HCT116 (cell line): ENCODE data around the gene WWTR1. TPM values are rescaled to one million over a fixed set of nuclear protein-coding genes. Genes with fewer than 3 reads are reported as not detected.

Experiments used
- ATAC-seq: fragments of 200-7000 bp; cut with Tn5 transposase; 2 replicates; pipeline ENCODE4 v1.9.1; 2020; ENCODE audit warnings: mild to moderate bottlenecking, moderate library complexity
- BruUV-seq: library from RNA; stranded (reverse); fragments of 400-500 nt; replicated peaks from 2 replicates; lab custom pipeline; 2021; lab: Mats Ljungman, UMichigan
- CTCF ChIA-PET: fragments of 300-600 bp; sonication (Branson Sonifier 250); formaldehyde crosslinking; loops from one replicate; lab custom pipeline; 2021; ENCODE audit warnings: antibody characterized with exemption; lab: Charles Lee
- POLR2A ChIA-PET: fragments of 300-600, 350-600 bp; sonication (Branson Sonifier 250); formaldehyde crosslinking; loops from one replicate; lab custom pipeline; 2021; ENCODE audit warnings: antibody characterized with exemption; lab: Charles Lee
- RAD21 ChIA-PET, 2 experiments: fragments of 300-600 bp; sonication (Branson Sonifier 250); formaldehyde crosslinking; loops; one replicate each; lab custom pipeline; 2023; ENCODE audit warnings: low total read pairs in 2 of 2; ENCODE audit not compliant: uncharacterized antibody in 2 of 2, unreplicated experiment in 2 of 2, low non-redundant PET in 1 of 2; lab: Charles Lee
- DNase-seq: peaks from one replicate; pipeline ENCODE4 v3.0.0-alpha.2; 2010; ENCODE audit warnings: low read depth, low spot score
- H2AFZ ChIP-seq: fragments of 200-600 bp; shearing (Covaris generic), sonication (generic); 2 replicates; pipeline ENCODE4 v1.6.1; 2017; ENCODE audit warnings: low read depth, mixed run types, mixed read lengths, antibody characterized with exemption, low read length; ENCODE audit not compliant: poor library complexity, severe bottlenecking
- H3K27ac ChIP-seq: 2 replicates; pipeline ENCODE4 v1.5.1; 2012; ENCODE audit warnings: low read depth, low read length
- H3K27me3 ChIP-seq: fragments of 200-600 bp; sonication (generic); 2 replicates; pipeline ENCODE4 v1.6.1; 2016; ENCODE audit warnings: mixed run types, low read length, mixed read lengths; ENCODE audit not compliant: insufficient read depth
- H3K36me3 ChIP-seq, 2 experiments: fragments of 200-500 bp in 1 of 2; fragments of 200-600 bp in 1 of 2; sonication (Bioruptor generic) in 1 of 2; sonication (generic) in 1 of 2; 2 replicates each; pipeline versions ENCODE4 v1.5.1 to v1.6.1; 2014 to 2016; ENCODE audit warnings: low read length in 2 of 2, inconsistent platforms in 1 of 2, mixed read lengths in 1 of 2, mixed run types in 1 of 2; ENCODE audit not compliant: insufficient read depth in 2 of 2, control insufficient read depth in 1 of 2
- H3K4me1 ChIP-seq, 2 experiments: fragments of 200-600 bp in 1 of 2; sonication (generic) in 1 of 2; 2 replicates each; pipeline versions ENCODE4 v1.5.1 to v1.6.1; 2012 to 2017; ENCODE audit warnings: low read length in 2 of 2, inconsistent platforms in 1 of 2, mild to moderate bottlenecking in 1 of 2, mixed read lengths in 1 of 2, mixed run types in 1 of 2, moderate library complexity in 1 of 2; ENCODE audit not compliant: insufficient read depth in 2 of 2, control insufficient read depth in 1 of 2
- H3K4me2 ChIP-seq: fragments of 200-600 bp; sonication (generic); 2 replicates; pipeline ENCODE4 v1.6.1; 2017; ENCODE audit warnings: mixed run types, low read length, mixed read lengths
- H3K4me3 ChIP-seq, 2 experiments: fragments of 200-600 bp in 1 of 2; sonication (generic) in 1 of 2; replicated peaks in 1 of 2; 2 replicates each; pipeline ENCODE4 v1.5.1; 2011 to 2016; ENCODE audit warnings: low read length in 2 of 2, control low read depth in 1 of 2, low read depth in 1 of 2, mild to moderate bottlenecking in 1 of 2, mixed read lengths in 1 of 2, mixed run types in 1 of 2
- H3K79me2 ChIP-seq: fragments of 200-600 bp; sonication (generic); 2 replicates; pipeline ENCODE4 v1.6.1; 2017; ENCODE audit warnings: mild to moderate bottlenecking, mixed run types, low read length, moderate library complexity, mixed read lengths; ENCODE audit not compliant: insufficient read depth
- H3K9ac ChIP-seq: fragments of 200-600 bp; sonication (generic); 2 replicates; pipeline ENCODE4 v1.6.1; 2016; ENCODE audit warnings: low read length, mixed read lengths
- H3K9me2 ChIP-seq: fragments of 200-600 bp; sonication (generic), shearing (Covaris generic); 2 replicates; pipeline ENCODE4 v1.6.1; 2017; ENCODE audit warnings: mixed run types, mild to moderate bottlenecking, moderate library complexity; ENCODE audit not compliant: insufficient read depth
- H3K9me3 ChIP-seq, 2 experiments: fragments of 200-500 bp in 1 of 2; fragments of 200-600 bp in 1 of 2; sonication (Bioruptor generic) in 1 of 2; sonication (generic) in 1 of 2; 2 replicates each; pipeline ENCODE4 v1.6.1; 2014 to 2017; ENCODE audit warnings: low read length in 2 of 2, mixed read lengths in 2 of 2, inconsistent platforms in 1 of 2, low read depth in 1 of 2, mild to moderate bottlenecking in 1 of 2, mixed run types in 1 of 2, moderate library complexity in 1 of 2; ENCODE audit not compliant: control insufficient read depth in 1 of 2, insufficient read depth in 1 of 2
- H4K20me1 ChIP-seq: fragments of 200-600 bp; sonication (generic), shearing (Covaris generic); 2 replicates; pipeline ENCODE4 v1.6.1; 2017; ENCODE audit warnings: mixed run types, mild to moderate bottlenecking, moderate library complexity; ENCODE audit not compliant: insufficient read depth
- CTCF ChIP-seq, 3 experiments: fragments of 200-600 bp in 1 of 3; sonication (generic) in 1 of 3; IDR thresholded peaks in 2 of 3; conservative IDR thresholded peaks in 1 of 3; 2 replicates each; pipeline ENCODE4 v1.5.1; 2012 to 2017; ENCODE audit warnings: low read depth in 2 of 3, low read length in 2 of 3, antibody characterized with exemption in 1 of 3, borderline replicate concordance in 1 of 3, control low read depth in 1 of 3, mild to moderate bottlenecking in 1 of 3, mixed read lengths in 1 of 3, mixed run types in 1 of 3, moderate library complexity in 1 of 3; ENCODE audit not compliant: insufficient read depth in 1 of 3
- ELF1 ChIP-seq: IDR thresholded peaks from 2 replicates; pipeline ENCODE4 v1.6.1; 2012; ENCODE audit warnings: low read depth, borderline replicate concordance
- EZH2 ChIP-seq: fragments of 200-600 bp; sonication (generic); IDR thresholded peaks from 2 replicates; pipeline ENCODE4 v1.6.1; 2017; ENCODE audit warnings: antibody characterized with exemption, mixed run types
- EZH2phosphoT487 ChIP-seq: fragments of 200-600 bp; IDR thresholded peaks from 2 replicates; pipeline ENCODE4 v1.6.1; 2018; ENCODE audit warnings: antibody characterized with exemption, borderline replicate concordance
- SIN3A ChIP-seq: IDR thresholded peaks from 2 replicates; pipeline ENCODE4 v1.6.1; 2012; ENCODE audit warnings: low read depth
- SP1 ChIP-seq: IDR thresholded peaks from 2 replicates; pipeline ENCODE4 v1.6.1; 2012; ENCODE audit warnings: low read depth
- intact Hi-C: fragments of 100-400 bp; cut with micrococcal nuclease; formaldehyde crosslinking; loops from 2 replicates; pipeline ENCODE4 v1.10.0; 2022
- total RNA-seq: library from RNA; stranded (reverse); gene quantifications from one replicate; pipeline ENCODE4 v1.2.1, GENCODE V29; 2021; ENCODE audit not compliant: unreplicated experiment

Gene WWTR1
- total RNA-seq, 1 experiment from 2014 or later, result 46.9 TPM

GRCh38 chr3:149618151-149619123 is 39.4 kb downstream of the WWTR1 start (continued):
- TF ChIP-seq CTCF (IDR thresholded peaks at IDR 0.05 in 2 of 3, conservative IDR thresholded peaks at IDR 0.05 in 1 of 3; ENCODE audit: borderline replicate concordance in 1 of 3, insufficient read depth in 1 of 3, low read depth in 2 of 3, low read length in 2 of 3) (no peak), EZH2 (no peak), ELF1 (no peak), EZH2phosphoT487 (no peak), SIN3A (no peak), SP1 (no peak)

- intact Hi-C loops, result no loop called here
- no peaks in the 10 kb centered on the region for H4K20me1 ChIP-seq
- POLR2A ChIA-PET, result no interaction called here
- no peak for TF ChIP-seq SP1
- TF ChIP-seq, all 23 proteins: peak for 0
- no peaks in the 10 kb centered on the region for H3K36me3 ChIP-seq
- ChIA-PET CTCF (interaction anchor here (1.3 kb wide), 1 partner anchor 47 kb away, joined by 3 read pairs; no protein-coding TSS in a partner anchor), RAD21 (no interaction called here)
- no peak overlapping the region for H3K4me3 ChIP-seq
- H3K9me3 ChIP-seq, result no peaks in the 10 kb centered on the region
- H2AFZ ChIP-seq, result no peak overlapping the region
- no peak overlapping the region for H3K9ac ChIP-seq
- peaks cover 14 to 21% of the 10 kb centered on the region in 2 experiments for H3K4me1 ChIP-seq
- ATAC-seq (no peak), DNase-seq (no peak)
- H3K27ac ChIP-seq, result no peak overlapping the region
- H3K9me2 ChIP-seq, result no peaks in the 10 kb centered on the region
- no peaks in the 10 kb centered on the region for H3K27me3 ChIP-seq
- BruUV-seq, result no TSS peak
- peaks cover 72% of the 10 kb centered on the region for H3K79me2 ChIP-seq
- no peak overlapping the region for H3K4me2 ChIP-seq
Measured at GRCh38 chr3:149615731-149616221, 42.0 kb downstream of the WWTR1 start.
